Epithelial cell of proximal tubule (primary cell): ENCODE measurements around the gene CNOT3. TPM values are rescaled to one million over a fixed set of nuclear protein-coding genes. Genes with fewer than 3 reads are reported as not detected.

Experiments
- DNase-seq: peaks from one replicate; pipeline ENCODE4 v3.0.0-alpha.2; 2011; ENCODE audit warnings: low read depth
- H3K4me3 ChIP-seq: 2 replicates; pipeline ENCODE4 v1.5.1; 2011; ENCODE audit warnings: low read depth, mild to moderate bottlenecking, low read length
- total RNA-seq: library from RNA; depleted of rRNA; stranded (reverse); fragments of >200 nt; gene quantifications from 2 replicates; pipeline ENCODE4 v1.2.3, GENCODE V29; 2015
- TF ChIP-seq, protein P1 (sequence below): conservative IDR thresholded peaks from 2 replicates; pipeline ENCODE4 v1.5.1; 2012; ENCODE audit warnings: low read depth, mild to moderate bottlenecking, low read length

The CNOT3 gene
- total RNA-seq, 1 donor from 2014 or later: 20.5 TPM

- no peak overlapping the region for H3K4me3 ChIP-seq
- no peak for DNase-seq
- TF ChIP-seq, protein P1, sequence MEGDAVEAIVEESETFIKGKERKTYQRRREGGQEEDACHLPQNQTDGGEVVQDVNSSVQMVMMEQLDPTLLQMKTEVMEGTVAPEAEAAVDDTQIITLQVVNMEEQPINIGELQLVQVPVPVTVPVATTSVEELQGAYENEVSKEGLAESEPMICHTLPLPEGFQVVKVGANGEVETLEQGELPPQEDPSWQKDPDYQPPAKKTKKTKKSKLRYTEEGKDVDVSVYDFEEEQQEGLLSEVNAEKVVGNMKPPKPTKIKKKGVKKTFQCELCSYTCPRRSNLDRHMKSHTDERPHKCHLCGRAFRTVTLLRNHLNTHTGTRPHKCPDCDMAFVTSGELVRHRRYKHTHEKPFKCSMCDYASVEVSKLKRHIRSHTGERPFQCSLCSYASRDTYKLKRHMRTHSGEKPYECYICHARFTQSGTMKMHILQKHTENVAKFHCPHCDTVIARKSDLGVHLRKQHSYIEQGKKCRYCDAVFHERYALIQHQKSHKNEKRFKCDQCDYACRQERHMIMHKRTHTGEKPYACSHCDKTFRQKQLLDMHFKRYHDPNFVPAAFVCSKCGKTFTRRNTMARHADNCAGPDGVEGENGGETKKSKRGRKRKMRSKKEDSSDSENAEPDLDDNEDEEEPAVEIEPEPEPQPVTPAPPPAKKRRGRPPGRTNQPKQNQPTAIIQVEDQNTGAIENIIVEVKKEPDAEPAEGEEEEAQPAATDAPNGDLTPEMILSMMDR: no peak
Measured at GRCh38 chr19:54197121-54197520, 59.6 kb downstream of the CNOT3 start.

DNA sequence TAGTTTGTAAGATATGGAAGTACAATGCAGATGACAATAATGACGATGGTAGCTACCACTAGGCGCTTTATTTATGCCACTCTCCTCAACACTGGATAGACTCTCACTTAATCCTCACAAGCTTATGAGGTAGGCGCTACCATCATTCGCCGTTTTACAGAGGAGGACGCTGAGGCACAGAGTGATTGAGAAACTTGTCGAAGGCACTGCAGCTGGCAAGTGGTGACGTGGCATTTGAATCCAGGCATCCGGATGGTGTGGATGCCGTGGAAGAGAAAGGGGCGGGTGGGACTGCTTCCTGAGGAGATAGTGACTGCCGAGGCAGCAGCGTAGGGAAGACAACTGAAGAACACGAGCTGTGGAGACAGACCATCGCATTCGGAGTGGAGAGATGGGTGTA, 61.8 kb downstream of the CNOT3 start:
- no peak overlapping the region for H3K4me3 ChIP-seq
- TF ChIP-seq, protein P1: no peak

GRCh38 chr19:54201172-54201701, 63.7 kb downstream of the CNOT3 start:
- TF ChIP-seq, protein P1: no peak
- no peak for DNase-seq
- H3K4me3 ChIP-seq: peak overlapping the region; percentile 79

More for the DNA sequence above, 61.8 kb downstream of the CNOT3 start:
- DNase-seq: no peak

DNA sequence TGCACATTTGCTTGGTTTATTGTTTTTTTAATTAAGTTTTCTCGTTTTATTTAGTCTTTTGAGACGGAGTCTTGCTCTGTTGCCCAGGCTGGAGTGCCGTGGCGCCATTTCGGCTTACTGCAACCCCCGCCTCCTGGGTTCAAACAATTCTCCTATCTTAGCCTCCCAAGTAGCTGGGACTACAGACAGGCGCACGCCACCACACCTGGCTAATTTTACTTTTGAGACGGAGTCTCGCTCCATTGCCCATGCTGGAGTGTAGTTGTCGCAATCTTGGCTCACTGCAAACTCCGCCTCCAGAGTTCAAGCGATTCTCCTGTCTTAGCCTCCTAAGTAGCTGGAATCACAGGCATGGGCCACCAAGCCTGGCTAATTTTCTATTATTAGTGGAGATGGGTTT, 64.4 kb downstream of the CNOT3 start:
- peak overlapping the region; percentile 79 for H3K4me3 ChIP-seq
- DNase-seq: no peak
- TF ChIP-seq, protein P1: no peak

DNA sequence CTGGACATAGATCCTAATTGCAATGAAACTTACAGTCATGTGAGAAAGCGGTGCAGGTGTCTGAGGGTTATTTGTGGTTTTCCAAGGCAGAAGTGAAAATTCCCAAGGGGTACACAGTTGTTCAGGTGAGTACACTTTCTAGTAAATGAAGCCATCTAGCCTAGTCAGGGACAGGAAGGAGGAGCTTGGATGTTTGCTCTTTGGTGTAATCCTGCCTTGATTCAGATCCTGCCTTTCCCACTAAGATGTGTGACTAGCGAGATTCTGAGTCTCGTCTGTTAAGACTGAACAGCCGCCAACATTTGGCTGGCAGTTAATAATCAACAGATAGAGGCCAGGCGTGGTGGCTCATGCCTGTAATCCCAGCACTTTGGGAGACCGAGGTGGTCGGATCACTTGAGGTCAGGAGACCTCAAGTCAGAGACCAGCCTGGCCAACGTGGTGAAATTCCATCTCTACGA, 65.6 kb downstream of the CNOT3 start:
- H3K4me3 ChIP-seq: peak overlapping the region; percentile 79
- DNase-seq: no peak
- TF ChIP-seq, protein P1: no peak

- no peak overlapping the region for H3K4me3 ChIP-seq
- TF ChIP-seq, protein P1: no peak
Measured at GRCh38 chr19:54204767-54205468, 67.4 kb downstream of the CNOT3 start.

More at GRCh38 chr19:54204767-54205468, 67.4 kb downstream of the CNOT3 start:
- no peak for DNase-seq

Other genes with a start within 250 kb of the CNOT3 start
- gene CACNG7, start 228.5 kb upstream of the CNOT3 start, total RNA-seq: not detected in 2 replicates
- gene CACNG8, start 174.8 kb upstream of the CNOT3 start, total RNA-seq: under 0.01 TPM in 1 of 2 replicates, not detected in the other
- gene CACNG6, start 146.1 kb upstream of the CNOT3 start, total RNA-seq: 0.29 and 0.94 TPM in 2 replicates
- gene VSTM1, start 73.9 kb upstream of the CNOT3 start, total RNA-seq: 0.75 TPM in 1 of 2 replicates, not detected in the other
- gene TARM1, start 56.4 kb upstream of the CNOT3 start, total RNA-seq: not detected in 2 replicates
- gene OSCAR, start 37.0 kb upstream of the CNOT3 start, total RNA-seq: 0.22 TPM in 1 of 2 replicates, not detected in the other
- gene NDUFA3, start 34.9 kb upstream of the CNOT3 start, total RNA-seq: 35.9 and 39.6 TPM in 2 replicates
- 22.1 and 39.6 TPM in 2 replicates for gene TFPT, start 22.1 kb upstream of the CNOT3 start, total RNA-seq
- 64.3 and 111 TPM in 2 replicates for gene PRPF31, start 22.0 kb upstream of the CNOT3 start, total RNA-seq
- gene LENG1, start 22.0 kb downstream of the CNOT3 start, total RNA-seq: 6.7 and 11.5 TPM in 2 replicates
- 3.7 and 9.5 TPM in 2 replicates for gene TMC4, start 35.4 kb downstream of the CNOT3 start, total RNA-seq
- gene MBOAT7, start 51.8 kb downstream of the CNOT3 start, total RNA-seq: 109 and 218 TPM in 2 replicates
- gene TSEN34, start 53.5 kb downstream of the CNOT3 start, total RNA-seq: 154 and 174 TPM in 2 replicates
- 2,374 and 2,446 TPM in 2 replicates for gene RPS9, start 63.1 kb downstream of the CNOT3 start, total RNA-seq
- not detected in 2 replicates for gene LILRB3, start 85.2 kb downstream of the CNOT3 start, total RNA-seq
- not detected in 2 replicates for gene LILRA6, start 105.0 kb downstream of the CNOT3 start, total RNA-seq
- gene LILRB5, start 119.5 kb downstream of the CNOT3 start, total RNA-seq: not detected in 2 replicates
- gene LILRB2, start 143.3 kb downstream of the CNOT3 start, total RNA-seq: not detected in 2 replicates
- not detected in 2 replicates for gene LILRA5, start 175.4 kb downstream of the CNOT3 start, total RNA-seq
- gene LILRA4, start 201.4 kb downstream of the CNOT3 start, total RNA-seq: not detected in 2 replicates
- not detected in 2 replicates for gene LAIR1, start 227.2 kb downstream of the CNOT3 start, total RNA-seq